IMR-90 (cell line): Measurements from ENCODE around the gene FARP1. TPM values are rescaled to one million over a fixed set of nuclear protein-coding genes. Genes with fewer than 3 reads are reported as not detected.

Experiments
- ATAC-seq: fragments of 200-7000 bp; cut with Tn5 transposase; 2 replicates; pipeline ENCODE4 v1.9.1; 2020; ENCODE audit warnings: low read depth, mild to moderate bottlenecking, moderate library complexity
- BruUV-seq: library from RNA; stranded (reverse); fragments of 400-500 nt; replicated peaks from 2 replicates; lab custom pipeline; 2021; lab: Mats Ljungman, UMichigan
- CTCF ChIA-PET: fragments of 300-600 bp; formaldehyde crosslinking; extraction: SDS; loops from one replicate; lab custom pipeline; 2021; ENCODE audit warnings: antibody characterized with exemption; lab: Yijun Ruan, JAX
- POLR2A ChIA-PET: fragments of 300-600 bp; sonication (Branson Sonifier 250); formaldehyde crosslinking; loops from one replicate; lab custom pipeline; 2022; ENCODE audit warnings: antibody characterized with exemption; ENCODE audit not compliant: unreplicated experiment; lab: Charles Lee
- DNase-seq: peaks from one replicate; pipeline ENCODE4 v3.0.0; 2013
- H2AFZ ChIP-seq: replicated peaks from 2 replicates; pipeline ENCODE3; 2013; ENCODE audit warnings: low read length, mild to moderate bottlenecking; ENCODE audit not compliant: poor library complexity
- H2AK5ac ChIP-seq: 2 replicates; pipeline ENCODE4 v1.6.1; 2013; ENCODE audit warnings: low read depth, low read length, inconsistent platforms
- H2AK9ac ChIP-seq: replicated peaks from 2 replicates; pipeline ENCODE3; 2013; ENCODE audit warnings: mild to moderate bottlenecking, low read depth, low read length, moderate library complexity; ENCODE audit not compliant: poor library complexity
- H2BK120ac ChIP-seq: 2 replicates; pipeline ENCODE4 v1.6.1; 2013; ENCODE audit warnings: low read depth, low read length, inconsistent platforms
- H2BK15ac ChIP-seq: 3 replicates; pipeline ENCODE4 v1.6.1; 2013; ENCODE audit warnings: low read depth, low read length, inconsistent platforms
- H2BK20ac ChIP-seq: 2 replicates; pipeline ENCODE4 v1.6.1; 2013; ENCODE audit warnings: low read depth, mild to moderate bottlenecking, inconsistent platforms, low read length, moderate library complexity
- H2BK5ac ChIP-seq: 2 replicates; pipeline ENCODE4 v1.6.1; 2013; ENCODE audit warnings: mild to moderate bottlenecking, low read depth, low read length, inconsistent platforms; ENCODE audit not compliant: poor library complexity, severe bottlenecking
- H3K14ac ChIP-seq: replicated peaks from 2 replicates; pipeline ENCODE4 v1.6.1; 2013; ENCODE audit warnings: low read depth, low read length, inconsistent platforms
- H3K18ac ChIP-seq: 2 replicates; pipeline ENCODE4 v1.6.1; 2013; ENCODE audit warnings: low read depth, low read length, control low read depth
- H3K23ac ChIP-seq: 2 replicates; pipeline ENCODE4 v1.6.1; 2013; ENCODE audit warnings: low read depth, low read length, inconsistent platforms
- H3K27ac ChIP-seq: 2 replicates; pipeline ENCODE4 v1.5.1; 2013; ENCODE audit warnings: mild to moderate bottlenecking, control low read depth, low read length; ENCODE audit not compliant: insufficient read depth
- H3K27me3 ChIP-seq: 2 replicates; pipeline ENCODE4 v1.6.1; 2013; ENCODE audit warnings: low read length; ENCODE audit not compliant: control insufficient read depth, insufficient read depth
- H3K36me3 ChIP-seq: 2 replicates; pipeline ENCODE4 v1.6.1; 2013; ENCODE audit warnings: low read length, mixed read lengths; ENCODE audit not compliant: control insufficient read depth, insufficient read depth
- H3K4ac ChIP-seq: 2 replicates; pipeline ENCODE4 v1.6.1; 2013; ENCODE audit warnings: low read depth, low read length, inconsistent platforms
- H3K4me1 ChIP-seq: 2 replicates; pipeline ENCODE4 v1.6.1; 2013; ENCODE audit warnings: low read length, mixed read lengths; ENCODE audit not compliant: control insufficient read depth, insufficient read depth
- H3K4me2 ChIP-seq: 2 replicates; pipeline ENCODE4 v1.6.1; 2013; ENCODE audit warnings: low read depth, mild to moderate bottlenecking, control low read depth, low read length, moderate library complexity
- H3K4me3 ChIP-seq: 2 replicates; pipeline ENCODE4 v1.5.1; 2013; ENCODE audit warnings: low read depth, mild to moderate bottlenecking, control low read depth, low read length, moderate library complexity; ENCODE audit not compliant: insufficient read depth
- H3K56ac ChIP-seq: 2 replicates; pipeline ENCODE4 v1.6.1; 2013; ENCODE audit warnings: low read length, inconsistent platforms; ENCODE audit not compliant: insufficient read depth; ENCODE audit errors: extremely low read depth
- H3K79me1 ChIP-seq, 2 experiments: 2 replicates each; pipeline ENCODE4 v1.6.1; 2013; ENCODE audit warnings: low read length in 2 of 2, inconsistent platforms in 1 of 2, low read depth in 1 of 2
- H3K9ac ChIP-seq: 2 replicates; pipeline ENCODE4 v1.6.1; 2013; ENCODE audit warnings: low read depth, low read length, control low read depth
- H3K9me1 ChIP-seq: 2 replicates; pipeline ENCODE4 v1.6.1; 2013; ENCODE audit warnings: low read length, inconsistent platforms; ENCODE audit not compliant: insufficient read depth
- H3K9me3 ChIP-seq: 2 replicates; pipeline ENCODE4 v1.6.1; 2013; ENCODE audit warnings: low read length; ENCODE audit not compliant: control insufficient read depth, insufficient read depth
- H4K20me1 ChIP-seq: 2 replicates; pipeline ENCODE4 v1.6.1; 2013; ENCODE audit warnings: low read length, inconsistent platforms; ENCODE audit not compliant: insufficient read depth
- H4K5ac ChIP-seq: 2 replicates; pipeline ENCODE4 v1.6.1; 2013; ENCODE audit warnings: mild to moderate bottlenecking, low read depth, low read length, control low read depth
- H4K8ac ChIP-seq, 2 experiments: 2 replicates each; pipeline ENCODE4 v1.6.1; 2013; ENCODE audit warnings: low read depth in 2 of 2, low read length in 2 of 2, control low read depth in 1 of 2, inconsistent platforms in 1 of 2
- H4K91ac ChIP-seq: 2 replicates; pipeline ENCODE4 v1.6.1; 2013; ENCODE audit warnings: low read depth, low read length, inconsistent platforms; ENCODE audit not compliant: insufficient read depth
- BHLHE40 ChIP-seq: fragments of 150-350 bp; IDR thresholded peaks from 2 replicates; pipeline ENCODE4 v1.6.1; 2016; ENCODE audit warnings: mild to moderate bottlenecking, low read depth, low read length
- CEBPB ChIP-seq: IDR thresholded peaks from 2 replicates; pipeline ENCODE4 v1.6.1; 2012; ENCODE audit warnings: low read depth, low read length, improper control_type of control experiment
- CHD1 ChIP-seq: IDR thresholded peaks from 2 replicates; pipeline ENCODE4 v1.6.1; 2012; ENCODE audit warnings: low read depth, low read length, improper control_type of control experiment
- CTCF ChIP-seq: conservative IDR thresholded peaks from 2 replicates; pipeline ENCODE4 v1.5.1; 2012; ENCODE audit warnings: mild to moderate bottlenecking, low read depth, low read length, improper control_type of control experiment
- ELK1 ChIP-seq: fragments of 150-350 bp; IDR thresholded peaks from 2 replicates; pipeline ENCODE4 v1.6.1; 2016; ENCODE audit warnings: low read depth, mild to moderate bottlenecking, low read length, moderate library complexity, borderline replicate concordance
- FOS ChIP-seq: fragments of 150-350 bp; IDR thresholded peaks from 2 replicates; pipeline ENCODE4 v1.6.1; 2016; ENCODE audit warnings: low read depth, low read length
- MAZ ChIP-seq: IDR thresholded peaks from 2 replicates; pipeline ENCODE4 v1.6.1; 2012; ENCODE audit warnings: low read depth, mild to moderate bottlenecking, low read length, improper control_type of control experiment, moderate library complexity, borderline replicate concordance
- NFE2L2 ChIP-seq: fragments of 150-350 bp; IDR thresholded peaks from 2 replicates; pipeline ENCODE4 v1.6.1; 2016; ENCODE audit warnings: low read depth, mild to moderate bottlenecking, low read length
- RAD21 ChIP-seq: IDR thresholded peaks from 2 replicates; pipeline ENCODE4 v1.6.1; 2012; ENCODE audit warnings: low read length, improper control_type of control experiment
- RFX5 ChIP-seq: IDR thresholded peaks from 2 replicates; pipeline ENCODE4 v1.8.0; 2012; ENCODE audit warnings: low read depth, mild to moderate bottlenecking, low read length, moderate library complexity
- SMC3 ChIP-seq: fragments of 150-350 bp; IDR thresholded peaks from 2 replicates; pipeline ENCODE4 v1.6.1; 2016; ENCODE audit warnings: low read depth, mild to moderate bottlenecking, antibody characterized with exemption, low read length, moderate library complexity
- USF2 ChIP-seq: fragments of 150-350 bp; IDR thresholded peaks from 2 replicates; pipeline ENCODE4 v1.6.1; 2017; ENCODE audit warnings: mild to moderate bottlenecking, antibody characterized with exemption, low read length, low read depth
- WGBS, 2 experiments: methylation state at CpG; one replicate each; pipeline versions ENCODE4 v1.1.5 to v1.1.7; 2013; ENCODE audit warnings: missing lambda C conversion rate in 2 of 2; ENCODE audit not compliant: insufficient read length in 1 of 2; ENCODE audit errors: extremely low coverage in 2 of 2; 5-methylcytosine and 5-hydroxymethylcytosine counted together
- dilution Hi-C: fragments of 300-500 bp; cut with HindIII; formaldehyde crosslinking; loops from one replicate; pipeline ENCODE4 v1.14.3; 2018; ENCODE audit warnings: low sequenced_read_pairs; ENCODE audit not compliant: unreplicated experiment
- in situ Hi-C: fragments of 300-500 bp; cut with MboI; formaldehyde crosslinking; loops from 3 replicates; pipeline ENCODE4 v1.14.3; 2019; ENCODE audit warnings: low sequenced_read_pairs, inconsistent platforms, mixed read lengths
- intact Hi-C: fragments of 100-400 bp; cut with micrococcal nuclease; formaldehyde crosslinking; loops from 2 replicates; pipeline ENCODE4 v1.10.0; 2022
- polyA plus RNA-seq, 3 experiments: library from polyadenylated mRNA; depleted of rRNA; stranded (reverse); fragments of >200 nt; gene quantifications; 2 replicates each; pipeline ENCODE4 v1.2.3, GENCODE V29; 2012; ENCODE audit warnings: low replicate concordance in 1 of 3
- total RNA-seq: library from RNA; depleted of rRNA; stranded (reverse); fragments of >200 nt; gene quantifications from 2 replicates; pipeline ENCODE4 v1.2.3, GENCODE V29; 2012

FARP1 gene
- total and polyA plus RNA-seq, 2 of the 4 experiments (the other 2 are of a cell fraction): 39.6 to 57.0 TPM

GRCh38 chr13:98438246-98439125 lies 295.6 kb downstream of the FARP1 start:
- TF ChIP-seq MAZ: no peak
- no peak for TF ChIP-seq CTCF
- no peak for TF ChIP-seq RFX5
- TF ChIP-seq SMC3: no peak
- TF ChIP-seq CEBPB: no peak
- TF ChIP-seq CHD1: no peak
- no peak for TF ChIP-seq BHLHE40
- no peak for TF ChIP-seq ELK1
- TF ChIP-seq FOS: no peak
- no peak for TF ChIP-seq USF2
- no peak for TF ChIP-seq RAD21
- no peak for TF ChIP-seq NFE2L2
- Histone ChIP-seq H3K14ac (no peak overlapping the region), H2BK20ac (no peak overlapping the region), H4K8ac (no peak overlapping the region), H4K91ac (no peak overlapping the region), H3K4ac (no peak overlapping the region), H2AK5ac (no peak overlapping the region), H2BK5ac (no peak overlapping the region), H3K56ac (no peak overlapping the region), H3K9ac (no peak overlapping the region), H2AFZ (no peak overlapping the region), H3K36me3 (peaks cover 82% of the 10 kb centered on the region), H4K20me1 (peaks cover 11% of the 10 kb centered on the region), H3K27me3 (no peaks in the 10 kb centered on the region), H3K23ac (no peak overlapping the region), H3K18ac (no peak overlapping the region), H3K4me2 (no peak overlapping the region), H2BK15ac (no peak overlapping the region), H3K4me1 (peaks cover 4% of the 10 kb centered on the region), H3K9me1 (peaks cover 6% of the 10 kb centered on the region), H3K79me1 (peaks cover 0 to 15% of the 10 kb centered on the region in 2 experiments; a peak in 2 of 4 replicates), H3K9me3 (no peaks in the 10 kb centered on the region), H2BK120ac (no peak overlapping the region), H4K5ac (no peak overlapping the region), H3K4me3 (no peak overlapping the region), H3K27ac (no peak overlapping the region), H2AK9ac (no peak overlapping the region)
- WGBS, 2 experiments: 98% methylated on average over 8 of the region's 27 CpGs; no CpG with 5 or more reads in 1 of the 2 experiments
- no peak for DNase-seq
- intact Hi-C loops: no loop called here
- no peak for ATAC-seq
- ChIA-PET CTCF (no interaction called here), POLR2A (no interaction called here)
- in situ Hi-C loops: loop anchor here (25.0 kb wide), 1 partner anchor 599 kb away; no protein-coding TSS in a partner anchor
- dilution Hi-C loops: no loop called here
- BruUV-seq: no TSS peak
